NCI-H2196 (cell line): ENCODE results near the gene U2AF2.
"Not testable (repeated sequence)": the region's sequence is repeated elsewhere in the genome, so short reads cannot be mapped to it uniquely, and the experiment has no call there.

Experiments
- DNase-seq: peaks from one replicate; lab custom pipeline; 2025; ENCODE audit not compliant: unreplicated experiment; lab: John Stamatoyannopoulos, UW

Gene U2AF2

DNA sequence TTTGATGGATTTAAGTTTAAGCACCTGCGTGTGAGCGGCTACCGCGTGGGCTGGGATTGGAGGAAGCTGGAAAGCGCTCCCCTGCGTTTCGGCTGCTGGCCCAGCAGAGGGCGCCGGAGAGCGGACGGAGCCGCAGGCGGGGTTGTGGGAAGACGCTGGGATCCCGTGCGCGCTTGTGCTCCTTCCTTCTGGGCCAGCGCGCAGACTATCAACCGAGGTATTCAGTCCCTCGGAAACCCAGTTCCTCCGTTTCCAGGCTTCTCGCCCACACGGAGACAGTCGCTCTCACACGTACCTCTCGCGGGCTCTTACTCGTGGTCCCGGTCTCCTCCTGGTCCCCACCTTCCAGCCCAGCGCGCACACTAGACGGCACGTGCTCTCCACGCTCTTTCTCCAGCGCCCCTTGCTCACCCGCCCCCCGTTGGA is 49.0 kb downstream of the U2AF2 start:
- no peak for DNase-seq

DNA sequence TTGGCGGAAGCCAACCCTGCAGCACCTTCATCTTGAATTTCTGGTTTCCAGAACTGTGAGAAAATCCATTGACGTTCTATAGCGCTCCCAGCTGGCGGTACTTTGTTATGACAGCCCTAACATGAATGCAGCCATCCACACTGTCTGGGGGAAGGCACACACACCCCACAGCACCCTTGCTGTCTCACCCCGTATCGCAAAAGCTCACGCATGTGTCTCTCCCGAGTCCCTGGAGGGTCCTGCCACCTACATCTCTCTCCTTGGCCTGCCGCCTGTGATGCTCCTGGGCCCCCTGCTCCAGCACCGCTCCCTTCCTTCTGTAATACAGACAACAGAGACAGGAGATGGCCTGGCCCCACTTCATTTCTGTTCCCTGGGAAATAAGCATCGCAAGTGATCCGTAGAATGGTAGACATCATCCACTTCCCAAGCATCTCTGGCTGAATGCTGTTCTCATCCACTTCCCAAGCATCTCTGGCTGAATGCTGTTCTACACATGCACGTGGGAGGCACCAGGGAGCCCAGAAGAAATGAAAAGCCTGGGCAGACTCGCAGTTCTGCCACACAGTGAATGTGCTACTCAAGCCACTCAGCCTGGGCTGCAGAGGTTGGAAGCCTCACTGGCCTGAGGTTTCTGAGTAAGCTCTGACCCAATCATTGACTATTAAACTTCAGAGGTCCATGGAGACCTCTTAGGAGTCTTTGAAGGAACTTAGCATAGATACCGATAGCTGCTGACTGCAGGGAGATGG is 49.8 kb downstream of the U2AF2 start:
- no peak for DNase-seq

DNA sequence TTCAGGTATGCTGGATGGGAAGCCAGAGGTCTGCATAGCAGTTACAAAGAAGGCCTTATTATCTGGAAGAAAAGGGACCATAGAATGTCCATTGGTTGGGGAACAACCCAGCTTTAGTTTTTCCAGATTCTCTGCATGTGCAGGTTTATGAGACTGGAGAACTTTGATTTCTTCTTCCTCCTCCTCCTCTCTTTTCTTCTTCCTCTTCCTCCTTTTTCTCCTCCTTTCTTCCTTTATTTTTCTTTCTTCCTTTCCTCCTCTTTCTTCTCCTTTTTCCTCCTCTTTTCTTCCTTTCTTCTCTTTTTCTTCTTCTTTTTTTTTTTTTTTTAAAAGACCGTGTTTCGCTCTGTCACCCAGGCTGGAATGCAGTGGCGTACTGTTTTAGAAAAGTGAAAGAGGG is 51.1 kb downstream of the U2AF2 start:
- no peak for DNase-seq

DNA sequence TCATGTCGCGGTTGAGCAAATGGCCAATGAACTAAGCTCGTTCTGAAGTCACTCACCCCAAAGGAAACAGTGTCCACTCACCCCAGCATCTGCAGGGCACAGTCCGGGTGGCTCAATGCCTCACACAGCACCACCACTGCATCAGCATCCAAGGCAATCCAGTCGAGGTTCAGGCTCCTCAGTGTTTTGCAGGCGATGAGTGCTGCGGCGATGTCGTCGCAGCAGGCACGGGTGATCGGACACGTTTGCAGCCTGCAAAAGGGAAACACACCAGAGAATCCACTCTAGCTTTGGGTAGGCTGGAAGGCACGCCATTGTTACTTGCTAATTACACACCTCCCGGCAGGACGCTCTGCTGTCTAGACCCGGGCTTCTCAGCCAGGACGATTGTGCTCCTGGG is 56.9 kb downstream of the U2AF2 start:
- DNase-seq, result no peak

DNA sequence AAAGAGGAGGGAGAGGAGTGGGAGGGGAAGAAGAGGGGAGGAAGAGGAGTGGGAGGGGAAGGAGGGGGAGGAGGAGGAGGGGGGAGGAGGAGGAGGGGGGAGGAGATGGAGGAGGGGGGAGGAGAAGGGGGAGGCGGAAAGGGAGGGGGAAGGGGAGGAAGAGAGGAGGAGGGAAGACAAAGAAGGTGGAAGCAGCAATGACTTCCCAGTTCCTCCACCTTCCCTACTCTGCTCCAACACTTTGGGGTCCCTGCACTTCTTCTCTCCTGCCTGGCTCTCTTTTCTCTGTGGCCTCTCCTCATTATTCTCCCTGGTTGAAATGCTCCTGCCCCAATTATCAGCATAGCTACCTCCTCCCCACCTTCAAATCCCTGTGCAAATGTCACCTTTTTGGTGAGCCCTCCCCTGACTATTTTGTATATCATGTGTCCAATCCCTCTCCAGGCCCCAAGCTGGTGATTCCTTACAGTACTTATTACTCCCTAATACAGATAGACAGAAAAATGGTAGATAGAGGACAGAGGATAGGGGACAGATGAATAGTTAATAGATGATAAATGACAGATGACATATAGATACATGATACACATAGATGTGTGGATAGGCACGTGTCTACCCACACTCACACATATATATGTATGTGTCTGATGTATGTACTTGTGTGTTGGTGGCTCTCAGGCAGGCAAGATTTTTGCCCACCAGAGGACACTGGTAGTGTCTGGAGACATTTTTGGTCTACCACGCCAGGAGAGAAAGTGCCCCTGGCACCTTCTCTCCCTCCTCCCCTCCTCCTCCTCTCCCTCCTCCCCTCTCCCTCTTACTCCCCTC is 58.2 kb downstream of the U2AF2 start:
- no peak for DNase-seq

DNA sequence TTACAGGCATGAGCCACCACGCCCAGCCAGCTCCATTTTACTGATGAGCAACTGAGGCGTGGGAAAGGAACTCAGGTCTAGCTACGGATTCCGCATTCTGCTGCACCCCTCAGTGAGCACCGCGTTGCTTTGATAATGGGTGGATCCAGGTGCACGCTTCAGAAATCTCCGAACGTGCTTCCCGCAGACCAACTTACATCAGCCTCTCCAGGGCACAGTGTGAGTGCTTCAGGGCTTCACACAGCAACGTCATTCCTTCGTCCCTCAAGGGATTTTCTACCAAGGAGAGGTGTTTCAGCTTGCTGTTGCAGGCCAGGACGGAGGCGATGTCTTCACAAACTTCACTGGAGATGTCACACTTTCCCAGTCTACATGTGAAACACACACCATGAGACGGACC is 61.7 kb downstream of the U2AF2 start:
- DNase-seq, result no peak

DNA sequence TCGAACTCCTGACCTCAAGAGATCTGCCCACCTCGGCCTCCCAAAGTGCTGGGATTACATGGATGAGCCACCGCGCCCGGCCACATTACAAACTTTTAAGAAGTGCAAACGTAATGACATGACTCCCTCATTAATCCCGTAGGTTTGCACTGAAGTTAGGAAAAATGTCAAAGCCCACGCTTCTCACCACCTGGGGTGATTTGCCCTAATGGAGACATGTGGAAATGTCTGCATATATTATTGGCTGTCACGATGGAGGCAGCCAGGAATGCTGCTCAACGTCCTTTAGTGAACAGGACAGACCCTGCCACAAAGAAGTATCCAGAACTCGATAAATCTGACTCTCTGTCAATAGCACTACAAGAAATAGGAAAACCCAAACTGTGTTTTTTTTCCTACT is 62.4 kb downstream of the U2AF2 start:
- no peak for DNase-seq

DNA sequence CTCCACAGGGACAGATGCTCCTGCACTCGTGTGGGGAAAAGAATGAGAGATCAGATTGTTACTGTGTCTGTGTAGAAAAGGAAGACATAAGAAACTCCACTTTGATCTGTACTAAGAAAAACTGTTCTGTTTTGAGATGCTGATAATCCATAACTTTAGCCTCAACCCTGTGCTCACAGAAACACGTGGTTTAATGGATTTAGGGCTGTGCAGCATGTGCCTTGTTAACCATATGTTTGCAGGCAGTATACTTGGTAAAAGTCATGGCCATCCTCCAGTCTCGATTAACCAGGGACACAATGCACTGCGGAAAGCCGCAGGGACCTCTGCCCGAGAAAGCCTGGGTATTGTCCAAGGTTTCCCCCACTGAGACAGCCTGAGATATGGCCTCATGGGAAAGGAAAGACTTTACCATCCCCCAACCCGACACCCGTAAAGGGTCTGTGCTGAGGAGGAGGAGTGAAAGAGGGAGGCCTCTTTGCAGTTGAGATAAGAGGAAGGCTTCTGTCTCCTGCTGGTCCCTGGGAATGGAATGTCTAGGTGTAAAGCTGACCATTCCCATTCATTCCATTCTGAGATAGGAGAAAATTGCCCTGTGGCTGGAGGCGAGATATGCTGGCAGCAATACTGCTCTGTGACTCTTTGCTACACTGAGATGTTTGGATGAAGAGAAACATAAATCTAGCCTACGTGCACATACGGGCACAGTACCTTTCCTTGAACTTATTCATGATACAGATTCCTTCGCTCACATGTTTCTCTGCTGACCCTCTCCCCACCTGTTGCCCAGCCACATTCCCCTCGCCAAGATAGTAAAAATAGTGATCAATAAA is 63.3 kb downstream of the U2AF2 start:
- DNase-seq, result not testable (repeated sequence)

DNA sequence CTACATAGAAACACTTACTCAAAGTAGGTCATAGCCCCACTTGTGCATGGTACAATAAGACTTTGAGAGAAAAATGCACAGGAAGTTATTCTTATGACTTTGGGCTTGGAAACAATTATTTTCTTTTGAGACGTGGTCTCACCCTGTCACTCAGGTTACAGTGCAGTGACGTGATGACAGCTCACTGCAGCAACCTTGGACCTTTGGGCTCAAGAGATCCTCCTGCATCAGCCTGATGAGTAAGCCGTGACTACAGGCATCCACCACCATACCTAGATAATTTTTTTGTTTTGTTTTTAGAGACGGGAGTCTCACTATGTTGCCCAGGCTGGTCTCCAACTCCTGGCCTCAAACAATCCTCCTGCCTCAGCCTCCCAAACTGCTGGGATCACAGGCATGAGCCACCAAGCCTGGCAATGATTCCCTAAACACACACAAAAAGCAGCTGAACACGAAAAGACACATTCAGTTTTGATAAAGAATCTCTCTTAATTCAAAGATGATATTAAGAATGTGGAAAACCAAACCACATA is 65.4 kb downstream of the U2AF2 start:
- DNase-seq, result no peak

DNA sequence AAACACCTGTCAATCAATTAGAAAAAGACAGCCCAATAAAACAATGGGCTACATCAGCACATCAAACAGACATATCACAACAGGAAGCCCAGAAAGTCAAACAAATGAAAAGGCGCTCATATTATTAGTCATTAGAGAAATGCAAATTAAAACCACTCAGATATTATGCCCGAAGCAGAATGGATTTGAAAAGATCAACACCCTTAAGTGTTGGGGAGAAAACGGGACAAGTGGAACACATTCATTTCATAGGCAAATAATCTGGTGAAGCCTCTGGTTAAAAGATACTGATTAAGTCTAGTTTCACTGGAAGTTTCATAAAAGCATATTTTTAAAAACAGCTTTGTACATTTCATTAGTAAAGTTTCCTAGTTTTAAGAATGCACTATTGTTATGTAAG is 66.0 kb downstream of the U2AF2 start:
- DNase-seq, result no peak

DNA sequence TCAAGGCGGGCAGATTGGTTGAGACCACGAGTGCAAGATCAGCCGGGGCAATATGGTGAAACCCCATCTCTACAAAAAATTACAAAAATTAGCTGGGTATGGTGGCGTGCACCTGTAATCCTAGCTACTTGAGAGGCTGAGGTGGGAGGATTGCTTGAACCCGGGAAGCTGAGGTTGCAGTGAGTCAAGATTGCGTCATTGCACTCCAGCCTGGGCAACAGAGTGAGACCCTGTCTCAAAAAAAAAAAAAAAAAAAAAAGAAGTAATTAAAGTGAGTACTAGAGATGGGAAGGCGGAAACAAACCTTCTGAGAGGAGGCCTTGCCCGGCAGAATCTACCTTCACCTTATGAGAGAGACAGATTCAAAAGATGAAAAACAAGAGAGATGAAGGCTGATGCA is 68.7 kb downstream of the U2AF2 start:
- no peak for DNase-seq
